B cell (primary cell): Measurements from ENCODE around the gene PLP1.

Experiments used
- EZH2 ChIP-seq: IDR thresholded peaks from 2 replicates; pipeline ENCODE4 v1.6.1; 2012; ENCODE audit warnings: borderline replicate concordance, low read depth, mild to moderate bottlenecking, moderate library complexity, low read length; ENCODE audit not compliant: insufficient read depth, poor library complexity, severe bottlenecking
- TF ChIP-seq, protein P1 (sequence below): fragments of 200-600 bp; IDR thresholded peaks from one replicate; pipeline ENCODE4 v1.8.0; 2022; ENCODE audit warnings: antibody characterized with exemption, mild to moderate bottlenecking

GRCh38 chrX:103737696-103738095 is 38.9 kb upstream of the PLP1 start:
- TF ChIP-seq, protein P1, sequence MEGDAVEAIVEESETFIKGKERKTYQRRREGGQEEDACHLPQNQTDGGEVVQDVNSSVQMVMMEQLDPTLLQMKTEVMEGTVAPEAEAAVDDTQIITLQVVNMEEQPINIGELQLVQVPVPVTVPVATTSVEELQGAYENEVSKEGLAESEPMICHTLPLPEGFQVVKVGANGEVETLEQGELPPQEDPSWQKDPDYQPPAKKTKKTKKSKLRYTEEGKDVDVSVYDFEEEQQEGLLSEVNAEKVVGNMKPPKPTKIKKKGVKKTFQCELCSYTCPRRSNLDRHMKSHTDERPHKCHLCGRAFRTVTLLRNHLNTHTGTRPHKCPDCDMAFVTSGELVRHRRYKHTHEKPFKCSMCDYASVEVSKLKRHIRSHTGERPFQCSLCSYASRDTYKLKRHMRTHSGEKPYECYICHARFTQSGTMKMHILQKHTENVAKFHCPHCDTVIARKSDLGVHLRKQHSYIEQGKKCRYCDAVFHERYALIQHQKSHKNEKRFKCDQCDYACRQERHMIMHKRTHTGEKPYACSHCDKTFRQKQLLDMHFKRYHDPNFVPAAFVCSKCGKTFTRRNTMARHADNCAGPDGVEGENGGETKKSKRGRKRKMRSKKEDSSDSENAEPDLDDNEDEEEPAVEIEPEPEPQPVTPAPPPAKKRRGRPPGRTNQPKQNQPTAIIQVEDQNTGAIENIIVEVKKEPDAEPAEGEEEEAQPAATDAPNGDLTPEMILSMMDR: no peak
- no peak for TF ChIP-seq EZH2
